ENCODE measurements around the gene CMSS1.

DNA sequence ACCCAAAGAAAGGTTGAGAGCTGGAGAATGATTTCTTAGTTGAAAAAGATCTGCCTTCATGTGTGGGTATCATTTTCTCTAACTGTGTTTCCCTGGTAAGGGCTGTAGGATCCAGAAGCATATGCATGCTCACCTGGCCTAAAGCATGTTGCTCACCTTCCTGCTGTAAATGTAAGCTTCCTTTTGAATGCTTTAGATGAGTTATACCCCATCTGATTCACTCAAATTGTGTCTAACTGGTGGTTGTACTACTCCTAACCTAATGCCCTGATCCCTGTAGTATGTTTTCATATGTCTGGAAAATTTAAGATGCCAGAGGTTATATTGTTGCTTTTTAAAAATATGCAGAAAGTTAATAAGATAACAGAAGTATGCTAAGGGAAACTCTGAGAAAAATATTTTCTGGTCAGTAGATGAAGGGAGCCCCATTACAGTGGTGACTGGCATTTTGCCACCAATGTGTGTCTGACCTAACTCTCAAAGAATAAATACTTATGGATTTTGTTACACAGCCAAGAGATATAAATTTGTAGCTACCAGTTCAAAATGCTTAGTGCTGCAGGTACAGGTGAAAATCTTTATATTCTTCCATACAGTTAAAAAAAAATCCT, 289.0 kb downstream of the CMSS1 start:
- TF ChIP-seq FOXK2 (IDR thresholded peaks at IDR 0.05) (no peak), FOXA1 (IDR thresholded peaks at IDR 0.05) (no peak), ARNT (IDR thresholded peaks at IDR 0.05) (no peak), LEF1 (IDR thresholded peaks at IDR 0.05; ENCODE audit: borderline replicate concordance) (no peak)
